PFSK-1 (cell line): Measurements from ENCODE around the gene FMNL2. TPM values are rescaled to one million over a fixed set of nuclear protein-coding genes. Genes with fewer than 3 reads are reported as not detected.

Experiments
- FOXP2 ChIP-seq: optimal IDR thresholded peaks from 2 replicates; pipeline ENCODE3; 2011; ENCODE audit warnings: borderline replicate concordance, control low read depth, inconsistent platforms; ENCODE audit not compliant: insufficient read depth; ENCODE audit errors: extremely low read length, extremely low read depth
- POLR2AphosphoS5 ChIP-seq: IDR thresholded peaks from 2 replicates; pipeline ENCODE4 v1.6.1; 2012; ENCODE audit warnings: low read depth, mild to moderate bottlenecking, control low read depth, low read length, moderate library complexity
- REST ChIP-seq, 2 experiments: IDR thresholded peaks; 2 replicates each; pipeline versions ENCODE4 v1.6.1 to v1.8.0; 2011 to 2012; ENCODE audit warnings: low read depth in 2 of 2, low read length in 2 of 2, control low read depth in 1 of 2, inconsistent platforms in 1 of 2, mild to moderate bottlenecking in 1 of 2, moderate library complexity in 1 of 2; ENCODE audit not compliant: insufficient read depth in 1 of 2
- SIN3A ChIP-seq: IDR thresholded peaks from 2 replicates; pipeline ENCODE4 v1.6.1; 2012; ENCODE audit warnings: mild to moderate bottlenecking, low read length, moderate library complexity, borderline replicate concordance; ENCODE audit not compliant: insufficient read depth
- TAF1 ChIP-seq: IDR thresholded peaks from 2 replicates; pipeline ENCODE4 v1.6.1; 2012; ENCODE audit warnings: low read length, control low read depth, borderline replicate concordance; ENCODE audit not compliant: insufficient read depth
- polyA plus RNA-seq: library from polyadenylated mRNA; unstranded; fragments of >200 nt; gene quantifications from one replicate; pipeline ENCODE4 v1.2.1, GENCODE V29; 2012; ENCODE audit warnings: low read depth, missing spikeins; ENCODE audit not compliant: insufficient read length

FMNL2 gene
- polyA plus RNA-seq = 15.8 TPM

GRCh38 chr2:152335016-152335725 is at the start of gene FMNL2:
Gene FMNL2, plus strand, starts transcription at chr2:152335174.
- TF ChIP-seq REST (IDR thresholded peaks at IDR 0.05; ENCODE audit: insufficient read depth in 1 of 2, low read depth in 2 of 2, low read length in 2 of 2) (0 out of 4 replicates have a peak, but pooled peaks of 1 of the 2 experiments have one; percentile 22), POLR2AphosphoS5 (peak; percentile 61; the same call in 1 of the 2 replicates), FOXP2 (peak; percentile 24), SIN3A (no peak), TAF1 (peak; percentile 97)

GRCh38 chr2:152292991-152293390 is 42.0 kb upstream of the FMNL2 start:
- TF ChIP-seq REST (IDR thresholded peaks at IDR 0.05; ENCODE audit: insufficient read depth in 1 of 2, low read depth in 2 of 2, low read length in 2 of 2) (no peak), FOXP2 (no peak), TAF1 (no peak), POLR2AphosphoS5 (no peak), SIN3A (no peak)

- TF ChIP-seq TAF1 (no peak), REST (IDR thresholded peaks at IDR 0.05; ENCODE audit: insufficient read depth in 1 of 2, low read depth in 2 of 2, low read length in 2 of 2) (no peak), SIN3A (no peak), FOXP2 (no peak), POLR2AphosphoS5 (no peak)
These were observed 37.3 kb upstream of the FMNL2 start for GRCh38 chr2:152297715-152298114.

- TF ChIP-seq FOXP2 = no peak
- no peak for TF ChIP-seq TAF1
- TF ChIP-seq REST (IDR thresholded peaks at IDR 0.05; ENCODE audit: insufficient read depth in 1 of 2, low read depth in 2 of 2, low read length in 2 of 2) = no peak
- no peak for TF ChIP-seq SIN3A
- TF ChIP-seq POLR2AphosphoS5 = no peak
These were observed 36.2 kb upstream of the FMNL2 start for GRCh38 chr2:152298754-152299153.
